Activated CD4-positive, CD25-positive, alpha-beta regulatory T cell treated with anti-CD3 and anti-CD28 coated beads, Interleukin-2, amount 50 U/mL, for 24 hours (primary cell): ENCODE measurements around the gene PARL.
A peak's percentile ranks its signal among the peaks of the same experiment; 100 is the strongest.

Experiments
- ATAC-seq, 2 donors: fragments of 150-1000 bp; cut with Tn5 transposase; one replicate each; pipeline ENCODE4 v1.10.0; 2021; ENCODE audit warnings: mild to moderate bottlenecking in 1 of 2, moderate library complexity in 1 of 2

The PARL gene

DNA sequence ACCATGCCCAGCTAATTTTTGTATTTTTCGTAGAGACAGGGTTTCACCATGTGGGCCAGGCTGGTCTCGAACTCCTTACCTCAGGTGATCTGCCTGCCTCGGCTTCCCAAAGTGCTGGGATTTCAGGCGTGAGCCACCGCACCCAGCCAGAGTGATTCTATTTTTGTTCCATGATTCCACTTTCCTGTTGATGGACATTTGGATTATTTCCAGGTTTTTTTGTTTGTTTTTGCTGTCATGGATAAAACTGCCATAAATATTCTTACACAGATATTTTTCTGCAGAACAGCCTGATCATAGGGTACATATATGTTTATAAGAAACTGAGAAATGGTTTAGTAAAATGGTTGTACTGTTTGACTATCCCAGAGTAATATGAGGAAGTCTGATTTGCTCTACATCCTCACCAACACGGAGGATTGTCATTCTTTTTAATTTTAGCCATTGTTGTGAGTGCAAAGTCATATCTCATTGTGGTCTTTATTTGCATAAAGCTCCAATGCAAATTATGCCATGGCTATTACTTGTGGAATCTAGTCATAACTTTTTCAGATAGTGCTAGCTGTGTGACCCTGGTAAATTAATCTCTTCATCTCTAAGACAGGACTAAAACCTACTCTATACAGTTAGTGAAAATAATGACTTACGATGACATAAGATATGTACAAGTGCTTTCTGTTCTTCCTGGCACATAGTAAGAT lies 102.0 kb downstream of the PARL start:
- ATAC-seq, result peak in 1 of 2 donors; percentile 33

DNA sequence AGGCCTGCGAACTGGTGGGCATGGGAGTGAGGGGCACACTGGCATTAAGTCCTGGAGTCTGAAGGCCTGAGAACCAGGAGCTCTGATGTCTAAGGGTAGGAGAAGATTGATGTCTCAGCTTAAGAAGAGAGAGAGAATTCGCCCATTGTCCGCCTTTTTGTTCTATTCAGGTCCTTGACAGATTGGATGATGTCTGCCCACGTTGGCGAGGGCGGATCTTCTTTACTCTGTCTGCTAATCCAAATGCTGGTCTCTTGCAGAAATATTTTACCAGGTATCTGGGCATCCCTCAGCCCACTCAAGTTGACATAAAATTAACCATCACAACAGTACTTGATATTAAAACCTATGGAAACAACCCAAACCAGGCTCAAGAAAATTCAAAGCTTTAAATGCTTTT lies 103.4 kb downstream of the PARL start:
- ATAC-seq, result no peak

DNA sequence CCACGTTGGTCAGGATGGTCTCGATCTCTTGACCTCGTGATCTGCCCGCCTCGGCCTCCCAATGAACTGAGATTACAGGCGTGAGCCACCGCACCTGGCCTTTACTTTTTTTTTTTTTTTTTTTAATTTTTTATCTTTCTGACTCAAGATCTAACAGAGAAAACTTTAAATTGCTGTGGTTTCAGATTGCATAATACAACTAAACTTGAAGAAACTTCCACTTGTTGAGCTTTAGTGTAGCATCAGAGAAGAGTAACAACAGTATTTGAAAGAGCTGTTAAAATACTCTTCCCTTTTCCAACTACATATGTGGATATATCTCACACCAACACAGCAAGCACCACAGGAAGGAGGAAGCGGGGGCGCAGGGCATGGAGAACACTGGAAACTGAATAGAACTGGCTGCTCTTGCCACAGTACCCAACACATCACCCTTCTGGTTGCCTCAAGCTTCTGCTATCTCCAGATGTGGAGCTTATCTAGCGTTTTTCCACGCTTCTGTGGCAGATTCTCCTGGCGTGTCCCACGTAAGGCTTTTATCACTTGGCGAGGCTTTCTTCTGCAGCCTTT lies 104.7 kb downstream of the PARL start:
- no peak for ATAC-seq
